GM18861 (cell line): ENCODE results near the gene WDFY4.

Experiments used
- ATAC-seq: cut with Tn5 transposase; IDR thresholded peaks from one replicate; pipeline ENCODE4 v1.9.1; 2021; ENCODE audit not compliant: unreplicated experiment

The WDFY4 gene

DNA sequence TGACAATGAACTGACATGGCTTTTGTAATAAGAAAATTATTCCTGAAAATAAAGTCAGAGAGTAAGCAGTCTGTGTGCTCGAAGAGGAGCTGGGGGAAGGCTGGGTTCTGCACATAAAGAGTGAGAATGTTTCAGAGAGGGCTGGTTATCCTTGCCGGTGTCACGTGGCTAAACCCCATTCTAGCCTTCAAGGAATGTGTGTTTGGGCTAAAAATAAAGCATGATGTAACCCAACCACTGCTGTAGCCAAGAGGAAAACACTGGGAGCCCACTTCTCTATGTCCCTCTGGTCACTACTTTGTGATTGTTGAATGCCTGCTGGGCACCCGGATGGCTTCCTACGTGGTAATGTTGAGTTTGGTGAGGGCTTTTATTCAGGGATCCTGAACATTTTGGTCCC, 23.5 kb downstream of the WDFY4 start:
- ATAC-seq = no peak

DNA sequence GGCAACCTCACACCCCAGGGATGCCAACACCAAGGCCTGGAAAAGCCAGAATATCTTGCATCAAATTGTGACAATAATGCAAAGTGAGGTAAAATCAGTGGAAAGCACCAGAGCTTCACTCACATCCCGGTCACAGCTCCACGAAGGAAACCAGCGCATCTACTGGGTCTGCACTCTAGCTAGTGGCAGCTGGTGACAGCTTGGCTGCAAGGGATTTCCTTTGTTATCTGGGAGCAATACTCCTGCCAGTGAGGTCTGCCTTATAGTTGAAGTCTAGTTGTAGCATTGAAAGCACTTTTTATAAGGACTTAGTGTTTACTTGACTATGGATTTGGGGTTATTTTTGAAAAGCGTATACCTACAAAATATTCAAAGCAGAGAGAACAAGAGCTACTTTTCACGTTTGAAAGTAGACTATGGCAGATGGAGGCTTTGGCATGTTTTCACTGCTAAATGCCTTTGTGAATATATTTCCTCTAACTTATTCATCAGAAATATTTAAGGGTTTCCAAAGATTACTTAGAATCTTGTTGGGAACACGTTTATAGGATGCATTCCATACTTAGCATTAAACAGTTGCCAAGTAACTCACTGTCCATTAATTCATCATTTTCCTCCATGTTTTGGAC, 26.1 kb downstream of the WDFY4 start:
- ATAC-seq = no peak

DNA sequence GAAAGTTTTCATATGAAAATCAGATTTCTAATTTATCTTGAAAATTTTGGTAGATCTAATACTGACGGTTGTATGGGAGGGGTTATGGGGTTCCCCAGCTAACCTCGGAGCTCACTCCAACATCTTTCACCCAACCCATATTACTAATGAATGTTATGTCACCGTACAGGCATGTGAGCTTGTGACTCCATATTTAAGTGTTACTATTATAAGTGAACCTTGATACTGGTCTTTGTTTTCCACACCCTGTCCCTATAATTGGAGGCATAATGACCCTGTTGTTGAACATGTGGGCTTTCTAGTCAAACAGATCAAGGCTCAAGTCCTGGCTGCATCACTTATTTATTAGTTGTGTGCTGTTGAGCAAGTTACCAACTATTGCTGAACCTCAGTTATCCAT, 27.2 kb downstream of the WDFY4 start:
- ATAC-seq = no peak

DNA sequence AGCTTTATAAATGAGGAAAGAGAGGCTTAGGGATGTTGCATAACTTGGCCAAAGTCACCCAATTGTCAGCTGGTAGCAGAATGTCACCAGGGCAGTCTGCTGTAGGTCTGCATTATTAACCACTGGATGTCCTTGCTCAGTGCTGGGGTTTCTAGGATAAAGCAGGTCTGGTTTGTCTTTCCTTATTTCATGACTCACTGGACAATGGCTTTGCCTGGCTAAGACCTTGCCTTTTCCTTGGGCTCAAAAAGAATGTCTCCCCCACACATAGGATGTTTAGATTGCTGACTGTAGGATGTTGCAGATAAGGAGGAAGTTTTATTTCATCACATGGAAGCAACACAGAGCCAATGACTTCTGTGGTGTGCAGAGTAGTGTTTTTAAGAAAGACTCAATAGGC, 29.4 kb downstream of the WDFY4 start:
- ATAC-seq = no peak

DNA sequence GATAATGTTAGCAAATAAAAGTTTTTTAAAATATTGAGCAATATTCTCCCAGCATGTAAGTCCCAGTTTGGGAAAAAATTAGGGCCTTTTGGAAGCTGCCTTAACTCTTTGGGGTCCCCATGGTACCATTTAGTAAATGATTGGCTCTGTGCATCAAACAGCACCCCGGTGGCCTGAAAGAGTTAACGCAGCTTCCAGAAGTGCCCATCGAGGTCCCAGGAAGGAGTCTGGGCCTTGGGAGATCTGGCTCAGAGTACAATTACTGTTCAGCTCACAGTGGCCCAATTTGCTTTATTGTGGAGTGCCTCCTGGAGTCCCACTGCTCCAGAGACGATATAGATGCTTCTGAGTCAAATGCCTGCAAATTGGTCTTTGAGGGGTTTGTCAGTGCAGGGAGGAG, 31.7 kb downstream of the WDFY4 start:
- ATAC-seq = no peak

DNA sequence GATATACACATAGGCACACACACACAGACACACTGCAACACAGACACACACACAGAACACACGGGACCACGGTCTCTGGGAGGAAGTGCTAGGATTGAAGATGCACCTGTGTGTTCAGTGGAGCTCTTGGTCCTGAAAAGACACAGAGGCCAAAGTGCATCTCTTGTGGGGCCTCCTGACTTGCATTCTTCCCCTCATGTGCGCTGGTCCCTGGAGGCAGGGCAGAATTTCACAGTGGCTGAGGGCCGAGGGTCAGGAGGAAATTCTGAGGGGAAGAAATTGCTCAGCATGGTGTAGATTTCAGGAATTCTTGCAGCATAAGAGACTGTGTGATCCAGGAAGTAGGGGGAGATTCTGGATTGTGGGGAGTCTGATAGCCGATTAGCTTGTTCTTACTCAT, 35.9 kb downstream of the WDFY4 start:
- ATAC-seq = no peak

DNA sequence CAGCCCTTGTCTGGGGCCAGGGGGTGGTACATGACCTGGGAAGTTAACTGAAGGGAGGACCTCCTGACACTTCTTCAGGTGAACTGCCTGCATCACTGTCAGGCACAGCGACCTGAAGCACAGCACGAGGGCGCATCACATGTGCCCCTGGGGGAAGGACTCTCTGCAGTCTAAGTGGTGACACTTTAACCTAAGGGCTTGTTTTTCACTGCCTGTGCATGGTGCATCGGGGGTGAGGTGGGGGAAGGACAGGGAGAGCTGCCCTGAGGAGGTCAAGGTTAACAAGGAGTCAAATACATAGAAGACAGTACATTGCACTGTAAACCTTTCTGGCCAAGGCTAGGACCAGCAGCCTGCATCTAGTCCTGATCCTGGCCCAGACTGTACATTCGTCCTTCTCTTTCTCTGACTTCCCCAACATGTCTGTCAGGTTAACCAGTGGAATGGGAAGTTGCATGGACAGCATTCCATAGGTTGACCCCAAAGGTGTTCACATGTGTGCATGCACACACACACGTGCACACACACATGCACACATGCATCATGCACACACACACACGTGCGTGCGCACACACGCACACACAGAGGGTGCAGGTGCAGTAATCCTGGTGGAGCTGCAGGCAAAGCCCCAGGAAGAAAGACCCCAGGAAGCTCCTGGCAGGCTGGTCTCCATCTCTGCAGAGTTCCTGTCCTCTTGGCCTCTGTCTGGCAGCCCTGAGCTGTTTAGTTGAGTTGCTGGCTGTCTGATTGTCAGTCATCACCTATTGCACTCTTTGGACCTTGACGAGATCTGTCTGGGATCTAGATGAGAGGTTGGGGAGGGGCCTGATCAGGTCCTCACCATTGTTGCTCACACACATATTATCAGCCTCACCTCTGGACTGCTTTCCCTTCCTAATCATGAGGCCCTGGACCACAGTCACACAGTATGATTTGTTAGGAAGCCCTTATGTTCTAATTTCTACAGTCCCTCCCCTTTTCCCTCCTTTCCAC, 37.8 kb downstream of the WDFY4 start:
- no peak for ATAC-seq

DNA sequence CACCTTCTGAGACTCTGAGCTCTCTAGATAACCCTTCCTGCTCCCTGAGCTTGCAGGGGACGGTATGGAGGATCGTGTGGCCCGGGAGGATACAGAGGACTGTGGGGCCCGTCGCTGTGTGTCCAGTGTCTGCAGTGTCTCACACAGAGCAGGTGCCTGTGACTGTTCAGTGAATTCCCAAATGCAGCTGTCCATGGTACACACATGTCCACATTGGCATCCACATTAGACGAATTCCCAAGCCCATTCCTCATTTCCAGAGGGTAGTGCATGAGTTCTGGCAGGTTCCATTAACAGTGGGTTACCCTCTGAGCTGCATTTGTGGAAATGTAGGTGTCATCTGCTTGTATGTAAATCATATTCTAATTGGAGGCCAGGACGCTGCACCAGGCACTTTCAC, 39.5 kb downstream of the WDFY4 start:
- no peak for ATAC-seq

DNA sequence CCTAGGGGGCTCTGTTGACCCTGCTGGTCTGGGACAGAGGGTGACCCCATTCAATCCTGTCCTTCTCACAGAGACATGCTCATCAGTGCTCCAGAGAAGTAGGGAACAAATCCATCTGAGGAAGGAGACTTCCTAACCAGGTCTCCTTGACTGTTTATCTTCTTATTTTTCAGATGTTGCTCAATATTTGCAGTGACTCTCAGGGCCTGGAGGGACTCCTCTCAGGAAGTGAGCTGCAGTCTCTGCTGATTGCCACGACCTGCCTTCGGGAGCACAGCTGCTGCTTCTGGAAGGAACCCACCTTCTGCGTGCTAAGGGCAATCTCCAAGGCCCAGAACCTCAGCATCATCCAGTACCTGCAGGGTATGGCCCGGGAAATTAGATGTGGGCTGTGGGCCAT, 41.0 kb downstream of the WDFY4 start:
- no peak for ATAC-seq

DNA sequence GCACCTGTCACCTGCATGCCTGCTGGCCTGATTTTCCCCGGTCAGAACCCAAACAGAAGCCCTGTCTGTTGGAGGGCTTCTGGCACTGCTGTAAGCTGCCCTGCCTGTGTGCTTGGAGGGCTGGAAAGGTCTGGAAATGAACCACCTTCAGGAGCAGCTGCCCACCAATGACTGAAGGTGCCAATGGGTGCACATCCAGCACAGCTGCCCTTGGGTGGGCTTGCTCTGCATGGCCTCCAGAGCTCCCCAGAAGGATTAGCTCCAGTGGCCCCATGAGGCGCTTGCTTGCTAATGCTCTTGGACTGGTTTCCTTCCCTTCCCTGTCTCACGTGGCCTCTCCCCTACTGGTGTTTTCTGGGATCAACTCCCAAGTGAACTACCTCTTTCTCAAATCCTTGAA, 43.2 kb downstream of the WDFY4 start:
- ATAC-seq = no peak

DNA sequence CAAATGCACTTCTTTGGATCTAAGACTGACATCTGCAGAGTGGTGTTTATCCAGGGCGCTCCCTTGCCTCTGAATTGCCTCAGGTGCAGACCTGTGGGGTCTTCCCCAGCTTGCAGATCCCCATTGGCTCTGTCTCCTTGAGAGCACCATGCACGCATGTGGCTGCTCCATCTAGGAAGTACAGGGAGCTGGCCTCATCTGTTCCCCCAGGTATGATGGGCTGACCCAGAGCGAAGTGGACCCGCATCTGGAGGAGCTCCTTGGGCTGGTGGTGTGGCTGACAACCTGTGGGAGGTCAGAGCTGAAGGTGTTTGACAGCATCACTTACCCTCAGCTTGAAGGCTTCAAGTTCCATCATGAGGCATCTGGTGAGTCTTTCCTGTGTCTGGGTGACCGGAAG, 44.5 kb downstream of the WDFY4 start:
- ATAC-seq = no peak

DNA sequence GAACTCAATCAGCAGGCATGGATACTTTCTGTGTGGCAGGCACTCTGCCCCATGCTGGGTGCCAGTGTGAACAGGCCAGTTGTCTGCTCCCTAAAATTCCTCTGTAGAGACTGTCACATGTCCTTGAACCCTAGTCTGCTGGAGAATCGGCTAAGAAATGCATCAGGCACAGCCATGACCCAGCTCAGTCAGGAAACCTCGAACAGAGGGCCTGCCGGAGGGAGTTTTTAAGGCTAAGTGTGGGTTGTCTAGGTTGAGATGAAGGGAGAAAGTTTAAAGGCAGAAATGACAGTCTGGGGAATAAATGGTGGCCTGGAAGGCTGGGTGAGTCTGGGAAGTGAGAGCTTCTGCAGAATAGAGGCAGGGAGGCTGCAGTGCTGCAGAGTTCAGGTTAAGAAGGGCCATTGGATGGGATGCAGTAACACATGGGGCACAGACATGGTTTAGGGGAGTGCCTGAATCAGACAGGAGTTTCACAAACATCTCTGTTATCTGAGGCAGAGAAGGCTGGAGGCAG, 45.3 kb downstream of the WDFY4 start:
- no peak for ATAC-seq

DNA sequence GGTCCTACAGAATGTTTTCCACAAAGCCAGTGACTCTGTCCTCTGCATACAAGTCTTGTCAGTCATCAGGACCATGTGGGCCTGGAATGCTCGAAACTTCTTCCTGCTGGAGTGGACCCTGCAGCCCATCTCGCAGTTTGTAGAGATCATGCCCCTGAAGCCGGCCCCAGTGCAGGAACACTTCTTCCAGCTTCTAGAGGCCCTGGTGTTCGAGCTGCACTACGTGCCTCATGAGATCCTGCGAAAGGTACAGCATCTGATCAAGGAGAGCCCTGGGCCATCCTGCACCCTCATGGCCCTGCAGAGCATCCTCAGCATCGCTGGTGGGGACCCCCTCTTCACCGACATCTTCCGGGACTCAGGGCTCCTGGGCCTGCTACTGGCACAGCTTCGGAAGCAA, 46.5 kb downstream of the WDFY4 start:
- no peak for ATAC-seq

DNA sequence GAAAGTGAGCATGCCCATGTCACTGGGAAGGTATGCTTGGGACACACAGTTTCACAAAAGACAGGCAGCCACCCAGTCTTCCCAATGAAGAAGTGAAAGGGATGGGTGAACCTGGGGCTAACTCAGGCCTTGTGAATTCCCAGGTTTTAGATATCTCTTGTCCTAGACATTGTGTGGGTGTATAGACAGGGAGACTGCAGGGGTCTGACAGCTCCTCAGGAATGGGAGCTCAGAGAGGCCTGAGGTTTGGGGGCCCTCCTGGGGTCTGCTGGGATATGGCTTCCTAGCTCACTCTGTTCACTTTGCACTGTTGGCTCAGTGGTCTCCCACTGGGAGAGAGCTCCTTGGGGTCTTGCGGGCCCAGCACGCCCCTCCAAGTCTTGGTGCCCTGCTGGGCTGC, 47.0 kb downstream of the WDFY4 start:
- no peak for ATAC-seq

DNA sequence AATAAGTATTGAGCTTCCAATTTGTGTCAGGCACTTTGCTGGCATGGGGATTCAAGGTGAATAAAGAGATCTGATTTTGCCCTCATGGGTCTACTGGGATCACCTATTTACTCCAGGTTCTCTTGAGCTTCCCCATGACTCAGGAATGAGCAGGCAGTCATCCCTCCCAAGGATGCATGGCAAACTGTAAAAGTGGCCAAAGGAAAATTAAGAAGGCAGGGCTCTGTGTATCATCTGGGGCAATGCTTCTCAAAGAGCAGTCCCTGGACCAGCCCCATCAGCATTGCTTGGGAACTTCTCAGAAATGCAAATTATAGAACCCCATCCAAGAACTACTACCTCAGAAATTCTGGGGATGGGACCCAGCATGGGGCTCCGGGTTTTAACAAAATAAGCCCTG, 48.7 kb downstream of the WDFY4 start:
- ATAC-seq = no peak

DNA sequence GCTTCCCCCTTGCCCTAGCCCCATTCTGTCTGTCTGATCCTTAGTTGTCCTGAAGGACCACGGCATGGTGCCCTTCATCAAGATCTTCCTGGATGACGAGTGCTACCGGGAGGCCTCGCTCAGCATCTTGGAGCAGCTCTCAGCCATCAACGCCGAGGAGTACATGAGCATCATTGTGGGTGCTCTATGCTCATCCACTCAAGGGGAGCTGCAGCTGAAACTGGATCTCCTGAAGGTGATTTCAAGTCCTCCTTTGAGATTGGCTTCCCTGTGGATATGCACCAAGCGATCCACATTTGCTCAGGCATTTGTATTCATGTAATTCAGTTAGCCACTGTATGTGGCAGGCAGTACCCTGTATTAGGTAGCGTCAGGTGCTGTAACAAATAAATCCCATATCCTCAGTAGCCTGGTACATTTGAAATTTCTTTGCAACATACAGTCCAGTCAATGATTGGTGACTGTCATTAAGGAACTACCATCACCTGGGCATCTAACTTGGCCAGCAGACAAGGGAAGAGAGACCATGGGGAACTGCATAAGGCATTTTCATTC, 51.2 kb downstream of the WDFY4 start:
- no peak for ATAC-seq

DNA sequence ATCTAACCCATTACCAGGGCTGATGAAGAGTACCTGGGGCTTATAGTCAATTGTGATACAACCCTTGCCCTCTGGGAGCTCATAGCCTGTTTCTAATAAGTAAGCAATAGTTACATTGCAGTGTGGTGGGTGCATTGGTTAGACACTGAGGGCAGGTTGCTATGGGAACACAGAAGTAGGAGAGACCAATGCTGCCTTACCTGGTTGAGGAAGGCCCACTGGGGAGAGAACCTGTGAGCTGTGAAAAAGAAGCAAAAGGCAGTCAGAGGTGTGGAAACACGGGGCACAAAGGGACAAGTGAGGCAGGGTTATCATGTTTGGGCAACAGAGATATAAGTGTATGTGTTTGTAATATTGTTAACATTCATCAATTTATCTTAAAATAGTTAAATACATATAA, 51.9 kb downstream of the WDFY4 start:
- no peak for ATAC-seq

DNA sequence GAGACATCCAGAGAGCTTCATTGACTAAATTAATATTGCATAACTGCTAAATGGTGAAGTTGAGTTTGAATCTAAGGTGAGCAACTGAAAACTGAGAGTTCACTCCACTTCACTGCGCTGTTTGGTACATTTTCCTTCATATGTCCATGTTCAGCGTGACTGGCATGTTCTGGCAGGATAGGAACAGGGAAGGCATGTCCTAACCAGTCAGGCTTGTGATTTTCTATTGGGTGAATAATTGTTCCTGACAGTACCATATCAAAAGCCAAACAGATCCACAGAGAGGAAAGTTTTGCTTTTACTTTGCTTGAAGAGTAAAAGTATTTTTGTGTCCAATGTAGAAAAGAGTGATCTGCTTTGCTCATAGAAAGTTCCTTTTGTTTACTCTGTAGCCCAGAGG, 53.2 kb downstream of the WDFY4 start:
- no peak for ATAC-seq

DNA sequence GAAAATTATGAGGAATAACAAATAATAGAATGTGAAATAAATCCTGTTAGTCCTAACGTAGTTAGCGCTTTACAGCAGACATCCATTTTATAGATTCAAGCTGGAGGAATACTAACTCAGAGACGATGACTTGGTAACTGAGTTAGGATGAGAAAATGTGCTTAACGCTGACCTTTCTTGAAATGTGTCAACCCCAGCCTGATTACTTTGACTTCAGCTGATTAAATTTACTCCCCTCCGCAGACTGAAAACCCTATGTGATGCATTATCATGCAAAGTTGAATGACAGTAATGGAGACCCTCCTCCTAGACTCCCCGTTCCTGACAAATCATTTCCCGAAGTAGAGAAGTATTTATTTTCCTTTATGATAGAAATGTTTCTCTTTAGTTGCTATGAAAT, 54.5 kb downstream of the WDFY4 start:
- ATAC-seq = no peak

DNA sequence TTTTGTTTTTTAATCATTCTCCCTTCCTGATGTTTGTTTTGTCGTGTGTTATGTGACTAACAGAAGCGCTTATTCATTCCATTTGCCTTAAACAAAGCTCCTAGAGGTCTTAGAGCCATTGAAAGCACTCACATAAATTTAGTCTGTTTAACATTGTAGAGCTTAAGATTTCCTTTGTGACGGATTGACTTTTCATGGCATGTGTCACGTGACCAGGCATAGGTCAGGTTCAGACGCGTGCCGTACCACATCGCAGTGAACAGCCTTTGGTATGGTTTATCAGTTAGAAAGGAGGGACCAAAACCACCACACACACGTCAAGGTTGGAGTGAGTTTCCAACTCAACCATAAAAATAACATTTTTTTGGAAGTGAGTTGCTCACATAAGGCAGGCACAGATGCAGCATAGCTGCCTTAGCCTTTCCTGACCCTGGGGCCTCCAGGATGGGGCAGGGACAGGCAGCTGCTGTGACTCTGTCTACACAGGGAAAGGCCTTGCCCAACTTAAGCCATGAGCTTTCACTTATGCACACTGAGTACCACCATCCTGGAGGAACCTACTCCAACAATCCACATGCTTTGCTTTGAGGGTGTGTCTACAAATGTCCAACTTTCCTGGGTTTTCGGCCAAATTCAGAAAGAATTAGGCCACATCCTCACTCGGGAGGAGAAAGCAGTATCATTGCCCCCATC, 55.5 kb downstream of the WDFY4 start:
- ATAC-seq = no peak

DNA sequence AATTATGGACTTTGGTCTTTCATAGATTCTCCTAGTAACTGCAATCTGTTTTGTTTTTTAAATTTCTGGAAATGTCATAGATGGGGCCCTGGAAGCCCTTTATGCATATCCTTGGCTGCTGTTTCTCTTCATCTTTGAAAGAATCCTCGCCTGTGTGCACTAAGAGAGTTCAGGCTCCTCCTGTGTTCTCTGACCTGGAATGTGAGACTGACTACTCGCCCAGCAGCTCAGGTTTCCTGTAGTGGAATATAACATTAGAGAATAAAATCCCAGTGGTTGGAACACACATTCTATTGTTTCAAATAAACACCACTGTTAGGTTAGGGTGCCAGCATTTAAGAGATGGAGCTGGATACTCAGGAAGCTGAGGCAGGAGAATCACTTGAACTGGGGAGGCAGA, 56.3 kb downstream of the WDFY4 start:
- no peak for ATAC-seq
